Skeletal muscle tissue (tissue), 4 donors: ENCODE results near the gene PAXX. TPM values are rescaled to one million over a fixed set of nuclear protein-coding genes. Genes with fewer than 3 reads are reported as not detected.

ENCODE experiments used
- H3K27ac ChIP-seq: one replicate; pipeline ENCODE4 v1.7.0; 2013; ENCODE audit warnings: mild to moderate bottlenecking, low read depth, low read length, inconsistent platforms
- H3K27me3 ChIP-seq, 3 donors: one replicate each; pipeline ENCODE4 v1.7.0; 2013; ENCODE audit warnings: low read length in 3 of 3; ENCODE audit not compliant: control insufficient read depth in 3 of 3, insufficient read depth in 3 of 3
- H3K36me3 ChIP-seq, 3 donors: one replicate each; pipeline ENCODE4 v1.7.0; 2013; ENCODE audit warnings: low read length in 3 of 3; ENCODE audit not compliant: control insufficient read depth in 3 of 3, insufficient read depth in 3 of 3
- H3K4me1 ChIP-seq, 3 donors: one replicate each; pipeline ENCODE4 v1.7.0; 2013; ENCODE audit warnings: low read length in 3 of 3, mild to moderate bottlenecking in 3 of 3; ENCODE audit not compliant: control insufficient read depth in 3 of 3, insufficient read depth in 3 of 3
- H3K4me3 ChIP-seq, 3 donors: one replicate each; pipeline ENCODE4 v1.7.0; 2013; ENCODE audit warnings: low read length in 3 of 3
- H3K9ac ChIP-seq, 3 donors: one replicate each; pipeline ENCODE4 v1.7.0; 2013; ENCODE audit warnings: low read length in 3 of 3, mild to moderate bottlenecking in 3 of 3, moderate library complexity in 2 of 3, low read depth in 1 of 3
- H3K9me3 ChIP-seq, 3 donors: one replicate each; pipeline ENCODE4 v1.7.0; 2013; ENCODE audit warnings: low read length in 3 of 3; ENCODE audit not compliant: control insufficient read depth in 3 of 3
- total RNA-seq: library from RNA; depleted of rRNA; stranded (reverse); fragments of >200 nt; gene quantifications from one replicate; pipeline ENCODE4 v1.2.3, GENCODE V29; 2014
- donor health status: Osteomylitis.

PAXX gene
- total RNA-seq, 1 donor from 2014 or later: 2.1 TPM

- peaks cover 7 to 14% (median 13%) of the 10 kb centered on the region in 3 donors for H3K27me3 ChIP-seq
- no peaks in the 10 kb centered on the region for H3K9me3 ChIP-seq
- H3K27ac ChIP-seq: no peak overlapping the region
- H3K4me3 ChIP-seq: no peak overlapping the region
- no peaks in the 10 kb centered on the region for H3K36me3 ChIP-seq
- no peak overlapping the region for H3K9ac ChIP-seq
- peaks cover 2 to 10% (median 9%) of the 10 kb centered on the region in 3 donors for H3K4me1 ChIP-seq
Observed at GRCh38 chr9:136965771-136966484, 26.3 kb upstream of the PAXX start.

GRCh38 chr9:136968333-136969127 is 23.7 kb upstream of the PAXX start:
- Histone ChIP-seq H3K36me3 (no peaks in the 10 kb centered on the region), H3K9ac (no peak overlapping the region), H3K9me3 (no peaks in the 10 kb centered on the region), H3K27ac (no peak overlapping the region), H3K4me3 (no peak overlapping the region), H3K27me3 (peaks cover 7 to 14% (median 9%) of the 10 kb centered on the region in 3 donors), H3K4me1 (peaks cover 0 to 5% (median under 1%) of the 10 kb centered on the region in 3 donors)

GRCh38 chr9:136969150-136969549 is 23.1 kb upstream of the PAXX start:
- no peaks in the 10 kb centered on the region for H3K9me3 ChIP-seq
- H3K36me3 ChIP-seq: no peaks in the 10 kb centered on the region
- no peak overlapping the region for H3K9ac ChIP-seq
- no peak overlapping the region for H3K4me3 ChIP-seq
- H3K27me3 ChIP-seq: peaks cover 7 to 14% (median 9%) of the 10 kb centered on the region in 3 donors
- peaks cover 0 to 3% (median 0%) of the 10 kb centered on the region in 3 donors for H3K4me1 ChIP-seq
- no peak overlapping the region for H3K27ac ChIP-seq

GRCh38 chr9:136969774-136970173 is 22.4 kb upstream of the PAXX start:
- H3K9ac ChIP-seq: no peak overlapping the region
- H3K9me3 ChIP-seq: no peaks in the 10 kb centered on the region
- peaks cover 0 to 2% (median 0%) of the 10 kb centered on the region in 3 donors for H3K4me1 ChIP-seq
- no peak overlapping the region for H3K4me3 ChIP-seq
- peaks cover 7 to 14% (median 9%) of the 10 kb centered on the region in 3 donors for H3K27me3 ChIP-seq
- no peak overlapping the region for H3K27ac ChIP-seq
- no peaks in the 10 kb centered on the region for H3K36me3 ChIP-seq

DNA sequence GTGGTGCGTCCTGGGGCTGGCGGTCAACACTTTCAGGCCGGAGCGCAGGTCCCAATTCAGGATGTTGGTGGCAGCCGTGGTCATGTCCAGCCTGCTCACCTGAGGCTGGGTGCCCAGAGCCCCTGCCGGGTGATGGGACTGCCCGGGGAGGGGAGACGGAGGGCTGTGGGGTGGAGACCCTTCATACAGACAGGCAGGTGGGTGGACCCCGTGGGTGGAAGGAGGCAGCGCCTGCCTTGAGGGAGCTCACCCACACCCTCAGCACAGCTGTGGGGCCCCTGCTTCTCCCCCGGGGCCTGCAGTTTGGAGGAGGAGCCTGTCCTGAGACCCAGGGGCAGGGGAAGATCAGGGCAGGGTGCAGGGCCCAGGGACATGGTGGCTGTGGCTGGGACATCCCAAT is 21.9 kb upstream of the PAXX start:
- Histone ChIP-seq H3K9me3 (no peaks in the 10 kb centered on the region), H3K27me3 (peaks cover 7 to 14% (median 9%) of the 10 kb centered on the region in 3 donors), H3K4me1 (peaks cover 0 to 7% (median 2%) of the 10 kb centered on the region in 3 donors), H3K4me3 (no peak overlapping the region), H3K27ac (no peak overlapping the region), H3K9ac (no peak overlapping the region), H3K36me3 (no peaks in the 10 kb centered on the region)

- H3K4me3 ChIP-seq: no peak overlapping the region
- H3K36me3 ChIP-seq: no peaks in the 10 kb centered on the region
- H3K27ac ChIP-seq: no peak overlapping the region
- peaks cover 0 to 15% (median 14%) of the 10 kb centered on the region in 3 donors for H3K4me1 ChIP-seq
- H3K27me3 ChIP-seq: peaks cover 0 to 6% (median 0%) of the 10 kb centered on the region in 3 donors
- H3K9me3 ChIP-seq: no peaks in the 10 kb centered on the region
- H3K9ac ChIP-seq: no peak overlapping the region
Observed at GRCh38 chr9:136971746-136972145, 20.5 kb upstream of the PAXX start.

DNA sequence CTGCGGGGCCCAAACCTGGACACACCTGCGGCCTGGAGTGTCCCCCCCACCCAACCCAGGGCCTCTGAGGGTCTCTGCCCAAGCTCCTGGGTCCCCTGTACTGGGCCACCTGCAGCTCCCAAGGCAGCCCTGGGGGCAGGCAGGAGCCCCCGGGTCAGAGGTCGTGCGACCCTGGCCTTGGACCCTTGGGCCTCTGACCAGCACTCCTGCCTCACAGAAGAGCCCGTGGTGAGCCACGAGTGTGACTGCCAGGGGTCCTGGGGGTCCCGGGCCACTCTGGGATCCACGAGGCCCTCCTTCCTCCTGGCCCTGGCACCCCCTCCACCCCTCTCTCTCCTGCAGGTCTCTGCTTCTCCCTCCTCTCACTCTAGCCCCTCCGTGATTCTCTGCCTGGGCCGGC is 19.9 kb upstream of the PAXX start:
- Histone ChIP-seq H3K9ac (no peak overlapping the region), H3K36me3 (no peaks in the 10 kb centered on the region), H3K9me3 (no peaks in the 10 kb centered on the region), H3K27me3 (peaks cover 0 to 6% (median 6%) of the 10 kb centered on the region in 3 donors), H3K4me3 (no peak overlapping the region), H3K4me1 (peaks cover under 1 to 20% (median 18%) of the 10 kb centered on the region in 3 donors), H3K27ac (no peak overlapping the region)

GRCh38 chr9:136972743-136973142 is 19.5 kb upstream of the PAXX start:
- Histone ChIP-seq H3K9ac (no peak overlapping the region), H3K27ac (no peak overlapping the region), H3K9me3 (no peaks in the 10 kb centered on the region), H3K4me3 (no peak overlapping the region), H3K4me1 (peaks cover 2 to 24% (median 21%) of the 10 kb centered on the region in 3 donors), H3K36me3 (no peaks in the 10 kb centered on the region), H3K27me3 (peaks cover 0 to 8% (median 6%) of the 10 kb centered on the region in 3 donors)

DNA sequence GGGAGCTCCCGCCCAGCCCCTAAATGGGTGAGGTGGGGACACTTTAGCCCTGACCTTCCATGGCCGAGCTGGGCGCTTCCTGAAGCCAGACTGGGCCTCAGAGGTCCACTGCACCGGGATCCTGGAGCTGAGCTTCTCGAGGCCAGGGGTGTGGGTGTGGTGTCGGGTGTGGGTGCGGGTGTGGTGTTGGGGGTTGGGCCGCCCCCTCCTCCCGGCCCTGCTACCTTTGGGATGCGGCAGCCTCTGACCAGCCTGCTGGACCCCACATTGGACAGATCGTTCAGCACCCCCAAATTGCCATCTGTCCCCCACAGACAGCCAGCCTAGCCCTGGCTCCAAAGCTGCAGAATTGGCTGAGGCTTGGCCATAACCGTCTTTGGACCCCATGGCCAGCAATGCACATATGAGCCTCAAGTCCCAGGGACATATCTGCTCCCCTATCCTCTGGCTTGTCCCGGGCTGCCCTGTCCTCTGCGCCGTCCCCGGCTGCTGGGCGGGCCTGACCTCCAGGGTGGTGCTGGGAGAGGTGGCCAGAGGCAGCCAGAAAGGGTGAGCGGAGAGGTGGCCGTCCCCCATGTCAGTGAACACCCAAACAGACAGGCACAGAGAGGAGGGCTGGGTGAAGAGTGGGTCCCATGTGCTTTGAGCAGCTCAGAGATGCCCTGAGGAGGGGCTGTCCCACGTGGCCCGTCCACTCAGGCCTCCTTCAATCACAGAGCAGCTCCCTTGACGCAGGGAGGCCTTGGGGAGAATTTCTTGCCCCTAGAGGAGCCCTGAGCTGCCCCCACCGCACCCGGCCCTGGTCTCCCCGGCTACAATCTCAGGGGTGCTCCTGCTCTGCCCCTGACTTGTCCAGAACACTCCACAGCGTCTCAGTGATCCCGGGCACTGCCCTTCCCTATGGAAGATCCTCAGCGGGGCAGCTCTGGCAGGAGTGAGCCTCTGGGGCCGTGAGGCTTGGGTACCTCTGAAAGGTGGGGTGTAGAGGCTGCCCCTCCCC is 18.3 kb upstream of the PAXX start:
- H3K4me1 ChIP-seq: peaks cover 2 to 26% (median 26%) of the 10 kb centered on the region in 3 donors
- H3K9ac ChIP-seq: no peak overlapping the region
- no peak overlapping the region for H3K4me3 ChIP-seq
- H3K27ac ChIP-seq: no peak overlapping the region
- peaks cover 0 to 8% (median 6%) of the 10 kb centered on the region in 3 donors for H3K27me3 ChIP-seq
- no peaks in the 10 kb centered on the region for H3K9me3 ChIP-seq
- no peaks in the 10 kb centered on the region for H3K36me3 ChIP-seq
